Measurements from ENCODE around the gene CNGB1.

GRCh38 chr16:58002936-58003335, 32.0 kb upstream of the CNGB1 start:
- TF ChIP-seq CTCF (IDR thresholded peaks at IDR 0.05; ENCODE audit: insufficient read depth, low read length, poor library complexity, severe bottlenecking) (no peak), EZH2phosphoT487 (conservative IDR thresholded peaks at IDR 0.05; ENCODE audit: low read length) (no peak)

Data from SU-DHL-6 (cell line).